SH-SY5Y (cell line): ENCODE data around the gene NPEPL1.

Experiments used
- GATA2 ChIP-seq: IDR thresholded peaks from 2 replicates; pipeline ENCODE4 v1.6.1; 2011; ENCODE audit warnings: mild to moderate bottlenecking, low read depth, low read length
- GATA3 ChIP-seq: IDR thresholded peaks from 2 replicates; pipeline ENCODE4 v1.6.1; 2011; ENCODE audit warnings: low read depth, mild to moderate bottlenecking, low read length, moderate library complexity

The NPEPL1 gene

GRCh38 chr20:58707770-58708169, 15.2 kb downstream of the NPEPL1 start:
- TF ChIP-seq GATA3 (no peak), GATA2 (no peak)

- no peak for TF ChIP-seq GATA3
- no peak for TF ChIP-seq GATA2
Observed at GRCh38 chr20:58708246-58708931, 15.8 kb downstream of the NPEPL1 start.

GRCh38 chr20:58709013-58709702, 16.6 kb downstream of the NPEPL1 start:
- no peak for TF ChIP-seq GATA3
- TF ChIP-seq GATA2: no peak

GRCh38 chr20:58709703-58710039, 17.1 kb downstream of the NPEPL1 start:
- no peak for TF ChIP-seq GATA2
- no peak for TF ChIP-seq GATA3

GRCh38 chr20:58710481-58711265, 18.1 kb downstream of the NPEPL1 start:
- no peak for TF ChIP-seq GATA2
- no peak for TF ChIP-seq GATA3

- no peak for TF ChIP-seq GATA3
- no peak for TF ChIP-seq GATA2
Observed at GRCh38 chr20:58711266-58712051, 18.9 kb downstream of the NPEPL1 start.

- TF ChIP-seq GATA3: no peak
- TF ChIP-seq GATA2: no peak
Observed at GRCh38 chr20:58712151-58712791, 19.7 kb downstream of the NPEPL1 start.

- TF ChIP-seq GATA2: no peak
- no peak for TF ChIP-seq GATA3
Observed at GRCh38 chr20:58712806-58713731, 20.5 kb downstream of the NPEPL1 start.

- TF ChIP-seq GATA3 (no peak), GATA2 (no peak)
Observed at GRCh38 chr20:58713801-58714339, 21.3 kb downstream of the NPEPL1 start.

GRCh38 chr20:58714340-58714922, 21.8 kb downstream of the NPEPL1 start:
- TF ChIP-seq GATA2: no peak
- TF ChIP-seq GATA3: no peak

GRCh38 chr20:58714923-58715351, 22.3 kb downstream of the NPEPL1 start:
- TF ChIP-seq GATA2 (no peak), GATA3 (no peak)

GRCh38 chr20:58715391-58715800, 22.8 kb downstream of the NPEPL1 start:
- no peak for TF ChIP-seq GATA3
- no peak for TF ChIP-seq GATA2
